HCT116 (cell line): ENCODE data around the gene HOMER2. TPM values are rescaled to one million over a fixed set of nuclear protein-coding genes. Genes with fewer than 3 reads are reported as not detected.

Source experiments
- ATAC-seq: fragments of 200-7000 bp; cut with Tn5 transposase; 2 replicates; pipeline ENCODE4 v1.9.1; 2020; ENCODE audit warnings: mild to moderate bottlenecking, moderate library complexity
- BruUV-seq: library from RNA; stranded (reverse); fragments of 400-500 nt; replicated peaks from 2 replicates; lab custom pipeline; 2021; lab: Mats Ljungman, UMichigan
- CTCF ChIA-PET: fragments of 300-600 bp; sonication (Branson Sonifier 250); formaldehyde crosslinking; loops from one replicate; lab custom pipeline; 2021; ENCODE audit warnings: antibody characterized with exemption; lab: Charles Lee
- POLR2A ChIA-PET: fragments of 300-600, 350-600 bp; sonication (Branson Sonifier 250); formaldehyde crosslinking; loops from one replicate; lab custom pipeline; 2021; ENCODE audit warnings: antibody characterized with exemption; lab: Charles Lee
- RAD21 ChIA-PET, 2 experiments: fragments of 300-600 bp; sonication (Branson Sonifier 250); formaldehyde crosslinking; loops; one replicate each; lab custom pipeline; 2023; ENCODE audit warnings: low total read pairs in 2 of 2; ENCODE audit not compliant: uncharacterized antibody in 2 of 2, unreplicated experiment in 2 of 2, low non-redundant PET in 1 of 2; lab: Charles Lee
- DNase-seq: peaks from one replicate; pipeline ENCODE4 v3.0.0-alpha.2; 2010; ENCODE audit warnings: low read depth, low spot score
- H2AFZ ChIP-seq: fragments of 200-600 bp; shearing (Covaris generic), sonication (generic); 2 replicates; pipeline ENCODE4 v1.6.1; 2017; ENCODE audit warnings: low read depth, mixed run types, mixed read lengths, antibody characterized with exemption, low read length; ENCODE audit not compliant: poor library complexity, severe bottlenecking
- H3K27ac ChIP-seq: 2 replicates; pipeline ENCODE4 v1.5.1; 2012; ENCODE audit warnings: low read depth, low read length
- H3K27me3 ChIP-seq: fragments of 200-600 bp; sonication (generic); 2 replicates; pipeline ENCODE4 v1.6.1; 2016; ENCODE audit warnings: mixed run types, low read length, mixed read lengths; ENCODE audit not compliant: insufficient read depth
- H3K36me3 ChIP-seq, 2 experiments: fragments of 200-500 bp in 1 of 2; fragments of 200-600 bp in 1 of 2; sonication (Bioruptor generic) in 1 of 2; sonication (generic) in 1 of 2; 2 replicates each; pipeline versions ENCODE4 v1.5.1 to v1.6.1; 2014 to 2016; ENCODE audit warnings: low read length in 2 of 2, inconsistent platforms in 1 of 2, mixed read lengths in 1 of 2, mixed run types in 1 of 2; ENCODE audit not compliant: insufficient read depth in 2 of 2, control insufficient read depth in 1 of 2
- H3K4me1 ChIP-seq, 2 experiments: fragments of 200-600 bp in 1 of 2; sonication (generic) in 1 of 2; 2 replicates each; pipeline versions ENCODE4 v1.5.1 to v1.6.1; 2012 to 2017; ENCODE audit warnings: low read length in 2 of 2, inconsistent platforms in 1 of 2, mild to moderate bottlenecking in 1 of 2, mixed read lengths in 1 of 2, mixed run types in 1 of 2, moderate library complexity in 1 of 2; ENCODE audit not compliant: insufficient read depth in 2 of 2, control insufficient read depth in 1 of 2
- H3K4me2 ChIP-seq: fragments of 200-600 bp; sonication (generic); 2 replicates; pipeline ENCODE4 v1.6.1; 2017; ENCODE audit warnings: mixed run types, low read length, mixed read lengths
- H3K4me3 ChIP-seq, 2 experiments: fragments of 200-600 bp in 1 of 2; sonication (generic) in 1 of 2; replicated peaks in 1 of 2; 2 replicates each; pipeline ENCODE4 v1.5.1; 2011 to 2016; ENCODE audit warnings: low read length in 2 of 2, control low read depth in 1 of 2, low read depth in 1 of 2, mild to moderate bottlenecking in 1 of 2, mixed read lengths in 1 of 2, mixed run types in 1 of 2
- H3K79me2 ChIP-seq: fragments of 200-600 bp; sonication (generic); 2 replicates; pipeline ENCODE4 v1.6.1; 2017; ENCODE audit warnings: mild to moderate bottlenecking, mixed run types, low read length, moderate library complexity, mixed read lengths; ENCODE audit not compliant: insufficient read depth
- H3K9ac ChIP-seq: fragments of 200-600 bp; sonication (generic); 2 replicates; pipeline ENCODE4 v1.6.1; 2016; ENCODE audit warnings: low read length, mixed read lengths
- H3K9me2 ChIP-seq: fragments of 200-600 bp; sonication (generic), shearing (Covaris generic); 2 replicates; pipeline ENCODE4 v1.6.1; 2017; ENCODE audit warnings: mixed run types, mild to moderate bottlenecking, moderate library complexity; ENCODE audit not compliant: insufficient read depth
- H3K9me3 ChIP-seq, 2 experiments: fragments of 200-500 bp in 1 of 2; fragments of 200-600 bp in 1 of 2; sonication (Bioruptor generic) in 1 of 2; sonication (generic) in 1 of 2; 2 replicates each; pipeline ENCODE4 v1.6.1; 2014 to 2017; ENCODE audit warnings: low read length in 2 of 2, mixed read lengths in 2 of 2, inconsistent platforms in 1 of 2, low read depth in 1 of 2, mild to moderate bottlenecking in 1 of 2, mixed run types in 1 of 2, moderate library complexity in 1 of 2; ENCODE audit not compliant: control insufficient read depth in 1 of 2, insufficient read depth in 1 of 2
- H4K20me1 ChIP-seq: fragments of 200-600 bp; sonication (generic), shearing (Covaris generic); 2 replicates; pipeline ENCODE4 v1.6.1; 2017; ENCODE audit warnings: mixed run types, mild to moderate bottlenecking, moderate library complexity; ENCODE audit not compliant: insufficient read depth
- CEBPB ChIP-seq: IDR thresholded peaks from 2 replicates; pipeline ENCODE4 v1.6.1; 2012; ENCODE audit warnings: low read depth
- ZFX ChIP-seq: fragments of 450-650 bp; IDR thresholded peaks from 2 replicates; pipeline ENCODE4 v1.6.1; 2017
- intact Hi-C: fragments of 100-400 bp; cut with micrococcal nuclease; formaldehyde crosslinking; loops from 2 replicates; pipeline ENCODE4 v1.10.0; 2022
- total RNA-seq: library from RNA; stranded (reverse); gene quantifications from one replicate; pipeline ENCODE4 v1.2.1, GENCODE V29; 2021; ENCODE audit not compliant: unreplicated experiment
- TF ChIP-seq, protein P1 (sequence below), 3 experiments: fragments of 200-600 bp in 1 of 3; sonication (generic) in 1 of 3; IDR thresholded peaks in 2 of 3; conservative IDR thresholded peaks in 1 of 3; 2 replicates each; pipeline ENCODE4 v1.5.1; 2012 to 2017; ENCODE audit warnings: low read depth in 2 of 3, low read length in 2 of 3, antibody characterized with exemption in 1 of 3, borderline replicate concordance in 1 of 3, control low read depth in 1 of 3, mild to moderate bottlenecking in 1 of 3, mixed read lengths in 1 of 3, mixed run types in 1 of 3, moderate library complexity in 1 of 3; ENCODE audit not compliant: insufficient read depth in 1 of 3
- TF ChIP-seq, protein P2 (sequence below): IDR thresholded peaks from 2 replicates; pipeline ENCODE4 v1.6.1; 2012; ENCODE audit warnings: low read depth
- TF ChIP-seq, protein P3 (sequence below): IDR thresholded peaks from 2 replicates; pipeline ENCODE4 v1.6.1; 2011; ENCODE audit warnings: mild to moderate bottlenecking, low read length, moderate library complexity; ENCODE audit not compliant: insufficient replicate concordance; ENCODE audit errors: extremely low read depth

Gene HOMER2
- total RNA-seq, 1 experiment from 2014 or later = 3.9 TPM

DNA sequence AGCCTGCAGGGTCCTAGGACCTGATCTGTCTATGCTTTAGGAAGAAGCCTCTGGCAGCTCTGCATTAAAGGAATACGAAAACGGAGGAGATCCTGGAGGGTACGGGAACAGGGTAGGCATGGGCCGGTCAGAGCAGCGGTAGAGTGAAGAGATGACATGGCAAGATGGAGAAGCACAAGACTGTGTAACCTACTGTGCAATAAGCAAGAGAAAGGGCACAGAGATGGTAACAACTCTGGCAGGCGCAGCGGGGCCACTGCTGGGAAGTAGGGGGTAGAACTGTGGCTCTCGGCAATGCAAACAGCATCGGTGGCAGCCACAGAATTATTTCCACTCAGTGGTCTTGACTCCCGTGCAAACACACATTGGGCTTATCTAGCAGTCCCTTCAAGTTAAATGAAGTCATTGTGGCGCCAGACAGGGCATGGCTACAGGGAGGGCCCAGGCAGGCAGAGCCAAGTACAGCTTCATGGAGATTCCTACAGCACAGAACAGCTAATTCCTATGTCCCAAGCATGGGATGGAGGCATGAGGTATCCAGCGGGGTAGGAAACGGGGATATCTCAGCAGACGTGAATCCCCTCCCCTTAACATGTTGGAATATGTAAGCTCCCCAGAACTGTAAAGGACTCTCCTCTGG, 114.3 kb downstream of the HOMER2 start:
- ChIA-PET POLR2A (no interaction called here), CTCF (interaction anchor here (1.3 kb wide), 1 partner anchor 11 kb away, joined by 7 read pairs; no protein-coding TSS in a partner anchor), RAD21 (no interaction called here)
- Histone ChIP-seq H3K9me3 (no peaks in the 10 kb centered on the region), H3K4me3 (no peak overlapping the region), H3K9ac (no peak overlapping the region), H2AFZ (no peak overlapping the region), H3K9me2 (no peaks in the 10 kb centered on the region), H3K4me1 (peaks cover 3% of the 10 kb centered on the region in 2 experiments; a peak in 3 of 4 replicates), H3K36me3 (peaks cover 7 to 8% of the 10 kb centered on the region in 2 experiments; a peak in 3 of 4 replicates), H3K79me2 (no peaks in the 10 kb centered on the region), H4K20me1 (no peaks in the 10 kb centered on the region), H3K27me3 (no peaks in the 10 kb centered on the region), H3K4me2 (no peak overlapping the region), H3K27ac (no peak overlapping the region)
- TF ChIP-seq, protein P1, sequence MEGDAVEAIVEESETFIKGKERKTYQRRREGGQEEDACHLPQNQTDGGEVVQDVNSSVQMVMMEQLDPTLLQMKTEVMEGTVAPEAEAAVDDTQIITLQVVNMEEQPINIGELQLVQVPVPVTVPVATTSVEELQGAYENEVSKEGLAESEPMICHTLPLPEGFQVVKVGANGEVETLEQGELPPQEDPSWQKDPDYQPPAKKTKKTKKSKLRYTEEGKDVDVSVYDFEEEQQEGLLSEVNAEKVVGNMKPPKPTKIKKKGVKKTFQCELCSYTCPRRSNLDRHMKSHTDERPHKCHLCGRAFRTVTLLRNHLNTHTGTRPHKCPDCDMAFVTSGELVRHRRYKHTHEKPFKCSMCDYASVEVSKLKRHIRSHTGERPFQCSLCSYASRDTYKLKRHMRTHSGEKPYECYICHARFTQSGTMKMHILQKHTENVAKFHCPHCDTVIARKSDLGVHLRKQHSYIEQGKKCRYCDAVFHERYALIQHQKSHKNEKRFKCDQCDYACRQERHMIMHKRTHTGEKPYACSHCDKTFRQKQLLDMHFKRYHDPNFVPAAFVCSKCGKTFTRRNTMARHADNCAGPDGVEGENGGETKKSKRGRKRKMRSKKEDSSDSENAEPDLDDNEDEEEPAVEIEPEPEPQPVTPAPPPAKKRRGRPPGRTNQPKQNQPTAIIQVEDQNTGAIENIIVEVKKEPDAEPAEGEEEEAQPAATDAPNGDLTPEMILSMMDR (IDR thresholded peaks at IDR 0.05 in 2 of 3, conservative IDR thresholded peaks at IDR 0.05 in 1 of 3; ENCODE audit: borderline replicate concordance in 1 of 3, insufficient read depth in 1 of 3, low read depth in 2 of 3, low read length in 2 of 3) = no peak
- TF ChIP-seq ZFX (no peak), CEBPB (no peak)
- TF ChIP-seq, protein P2, sequence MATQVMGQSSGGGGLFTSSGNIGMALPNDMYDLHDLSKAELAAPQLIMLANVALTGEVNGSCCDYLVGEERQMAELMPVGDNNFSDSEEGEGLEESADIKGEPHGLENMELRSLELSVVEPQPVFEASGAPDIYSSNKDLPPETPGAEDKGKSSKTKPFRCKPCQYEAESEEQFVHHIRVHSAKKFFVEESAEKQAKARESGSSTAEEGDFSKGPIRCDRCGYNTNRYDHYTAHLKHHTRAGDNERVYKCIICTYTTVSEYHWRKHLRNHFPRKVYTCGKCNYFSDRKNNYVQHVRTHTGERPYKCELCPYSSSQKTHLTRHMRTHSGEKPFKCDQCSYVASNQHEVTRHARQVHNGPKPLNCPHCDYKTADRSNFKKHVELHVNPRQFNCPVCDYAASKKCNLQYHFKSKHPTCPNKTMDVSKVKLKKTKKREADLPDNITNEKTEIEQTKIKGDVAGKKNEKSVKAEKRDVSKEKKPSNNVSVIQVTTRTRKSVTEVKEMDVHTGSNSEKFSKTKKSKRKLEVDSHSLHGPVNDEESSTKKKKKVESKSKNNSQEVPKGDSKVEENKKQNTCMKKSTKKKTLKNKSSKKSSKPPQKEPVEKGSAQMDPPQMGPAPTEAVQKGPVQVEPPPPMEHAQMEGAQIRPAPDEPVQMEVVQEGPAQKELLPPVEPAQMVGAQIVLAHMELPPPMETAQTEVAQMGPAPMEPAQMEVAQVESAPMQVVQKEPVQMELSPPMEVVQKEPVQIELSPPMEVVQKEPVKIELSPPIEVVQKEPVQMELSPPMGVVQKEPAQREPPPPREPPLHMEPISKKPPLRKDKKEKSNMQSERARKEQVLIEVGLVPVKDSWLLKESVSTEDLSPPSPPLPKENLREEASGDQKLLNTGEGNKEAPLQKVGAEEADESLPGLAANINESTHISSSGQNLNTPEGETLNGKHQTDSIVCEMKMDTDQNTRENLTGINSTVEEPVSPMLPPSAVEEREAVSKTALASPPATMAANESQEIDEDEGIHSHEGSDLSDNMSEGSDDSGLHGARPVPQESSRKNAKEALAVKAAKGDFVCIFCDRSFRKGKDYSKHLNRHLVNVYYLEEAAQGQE = no peak
- TF ChIP-seq, protein P3, sequence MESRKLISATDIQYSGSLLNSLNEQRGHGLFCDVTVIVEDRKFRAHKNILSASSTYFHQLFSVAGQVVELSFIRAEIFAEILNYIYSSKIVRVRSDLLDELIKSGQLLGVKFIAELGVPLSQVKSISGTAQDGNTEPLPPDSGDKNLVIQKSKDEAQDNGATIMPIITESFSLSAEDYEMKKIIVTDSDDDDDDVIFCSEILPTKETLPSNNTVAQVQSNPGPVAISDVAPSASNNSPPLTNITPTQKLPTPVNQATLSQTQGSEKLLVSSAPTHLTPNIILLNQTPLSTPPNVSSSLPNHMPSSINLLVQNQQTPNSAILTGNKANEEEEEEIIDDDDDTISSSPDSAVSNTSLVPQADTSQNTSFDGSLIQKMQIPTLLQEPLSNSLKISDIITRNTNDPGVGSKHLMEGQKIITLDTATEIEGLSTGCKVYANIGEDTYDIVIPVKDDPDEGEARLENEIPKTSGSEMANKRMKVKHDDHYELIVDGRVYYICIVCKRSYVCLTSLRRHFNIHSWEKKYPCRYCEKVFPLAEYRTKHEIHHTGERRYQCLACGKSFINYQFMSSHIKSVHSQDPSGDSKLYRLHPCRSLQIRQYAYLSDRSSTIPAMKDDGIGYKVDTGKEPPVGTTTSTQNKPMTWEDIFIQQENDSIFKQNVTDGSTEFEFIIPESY = no peak
- no peak for DNase-seq
- no peak for ATAC-seq
- BruUV-seq = no TSS peak
- intact Hi-C loops = no loop called here
